H1 (cell line): ENCODE data around the gene KCNT1. TPM values are rescaled to one million over a fixed set of nuclear protein-coding genes. Genes with fewer than 3 reads are reported as not detected.

Experiments
- CTCF ChIA-PET: fragments of 300-600 bp; sonication (Branson Sonifier 250); formaldehyde crosslinking; loops from one replicate; lab custom pipeline; 2021; ENCODE audit not compliant: partially characterized antibody; lab: Charles Lee
- POLR2A ChIA-PET: fragments of 300-600 bp; sonication (Branson Sonifier 250); formaldehyde crosslinking; loops from one replicate; lab custom pipeline; 2021; ENCODE audit warnings: inconsistent platforms; ENCODE audit not compliant: partially characterized antibody; lab: Charles Lee
- DNase-seq, 2 experiments: peaks; one replicate each; pipeline versions ENCODE4 v3.0.0 to v3.0.0-alpha.2; 2010 to 2022; ENCODE audit warnings: low spot score in 2 of 2, low read depth in 1 of 2, mixed read lengths in 1 of 2
- FAIRE-seq: peaks from 2 replicates; lab custom pipeline; 2011; peaks lifted over from hg19 to GRCh38; lab: Jason Lieb, UNC
- H2AFZ ChIP-seq: 2 replicates; pipeline ENCODE4 v1.8.1; 2012; ENCODE audit warnings: low read length, inconsistent platforms
- H2AK5ac ChIP-seq: 2 replicates; pipeline ENCODE4 v1.6.1; 2013; ENCODE audit warnings: low read depth, low read length
- H2BK120ac ChIP-seq: replicated peaks from 2 replicates; pipeline ENCODE3; 2013; ENCODE audit warnings: low read depth, low read length, inconsistent platforms
- H2BK12ac ChIP-seq: 2 replicates; pipeline ENCODE4 v1.6.1; 2013; ENCODE audit warnings: low read depth, low read length
- H2BK15ac ChIP-seq: 2 replicates; pipeline ENCODE4 v1.6.1; 2013; ENCODE audit warnings: low read length
- H2BK20ac ChIP-seq: 2 replicates; pipeline ENCODE4 v1.6.1; 2013; ENCODE audit warnings: low read length
- H2BK5ac ChIP-seq: 2 replicates; pipeline ENCODE4 v1.6.1; 2013; ENCODE audit warnings: low read depth, low read length
- H3K14ac ChIP-seq: 2 replicates; pipeline ENCODE4 v1.6.1; 2013; ENCODE audit warnings: inconsistent platforms; ENCODE audit not compliant: insufficient read length
- H3K18ac ChIP-seq: 2 replicates; pipeline ENCODE4 v1.6.1; 2013; ENCODE audit warnings: low read length; ENCODE audit errors: extremely low read depth
- H3K23ac ChIP-seq: 2 replicates; pipeline ENCODE4 v1.6.1; 2013; ENCODE audit warnings: inconsistent platforms; ENCODE audit not compliant: insufficient read length
- H3K23me2 ChIP-seq: 2 replicates; pipeline ENCODE4 v1.6.1; 2013; ENCODE audit warnings: low read depth, low read length
- H3K27ac ChIP-seq: 2 replicates; pipeline ENCODE4 v1.6.1; 2011; ENCODE audit warnings: low read depth, low read length, inconsistent platforms
- H3K27me3 ChIP-seq, 4 experiments: replicated peaks in 1 of 4; 1 replicate in 1 of 4; 2 replicates in 3 of 4; pipeline versions ENCODE4 v1.6.1 to v1.8.1; 2011 to 2013; ENCODE audit warnings: low read length in 3 of 4, mild to moderate bottlenecking in 3 of 4, inconsistent platforms in 2 of 4, mixed read lengths in 2 of 4, moderate library complexity in 1 of 4; ENCODE audit not compliant: control insufficient read depth in 3 of 4, insufficient read depth in 3 of 4; ENCODE audit errors: extremely low read depth in 1 of 4
- H3K36me3 ChIP-seq, 4 experiments: 2 replicates each; pipeline versions ENCODE4 v1.6.1 to v1.8.1; 2011 to 2013; ENCODE audit warnings: mild to moderate bottlenecking in 4 of 4, low read length in 3 of 4, moderate library complexity in 2 of 4, control low read depth in 1 of 4, inconsistent platforms in 1 of 4; ENCODE audit not compliant: insufficient read depth in 4 of 4, control insufficient read depth in 2 of 4
- H3K4ac ChIP-seq: replicated peaks from 2 replicates; pipeline ENCODE3; 2013; ENCODE audit warnings: low read length, low read depth, mixed read lengths, inconsistent platforms; ENCODE audit not compliant: insufficient read length
- H3K4me1 ChIP-seq, 4 experiments: replicated peaks in 1 of 4; 1 replicate in 1 of 4; 2 replicates in 3 of 4; pipeline versions ENCODE4 v1.6.1 to v1.8.1; 2011 to 2013; ENCODE audit warnings: low read length in 3 of 4, inconsistent platforms in 2 of 4, mixed read lengths in 1 of 4; ENCODE audit not compliant: insufficient read depth in 4 of 4, control insufficient read depth in 3 of 4
- H3K4me2 ChIP-seq, 2 experiments: 2 replicates each; pipeline versions ENCODE4 v1.6.1 to v1.8.1; 2011 to 2013; ENCODE audit warnings: low read depth in 2 of 2, low read length in 2 of 2, control low read depth in 1 of 2, inconsistent platforms in 1 of 2, mild to moderate bottlenecking in 1 of 2; ENCODE audit not compliant: insufficient read depth in 1 of 2
- H3K4me3 ChIP-seq, 4 experiments: fragments of 200-600, 300-600 bp in 1 of 4; sonication (generic), shearing (Covaris generic), sonication (Bioruptor Twin) in 1 of 4; 2 replicates each; pipeline versions ENCODE4 v1.5.1 to v1.8.1; 2011 to 2016; ENCODE audit warnings: low read length in 4 of 4, low read depth in 3 of 4, control low read depth in 2 of 4, inconsistent platforms in 2 of 4, mild to moderate bottlenecking in 2 of 4, mixed read lengths in 1 of 4, moderate library complexity in 1 of 4; ENCODE audit not compliant: insufficient read depth in 2 of 4; ENCODE audit errors: extremely low read depth in 1 of 4
- H3K56ac ChIP-seq: replicated peaks from 2 replicates; pipeline ENCODE3; 2013; ENCODE audit warnings: low read depth, mild to moderate bottlenecking, mixed read lengths, low read length, inconsistent platforms; ENCODE audit not compliant: insufficient read length
- H3K79me1 ChIP-seq: 2 replicates; pipeline ENCODE4 v1.6.1; 2013; ENCODE audit warnings: low read depth, low read length, control low read depth
- H3K79me2 ChIP-seq, 2 experiments: 2 replicates each; pipeline versions ENCODE4 v1.6.1 to v1.8.1; 2012 to 2013; ENCODE audit warnings: low read length in 2 of 2, mild to moderate bottlenecking in 2 of 2, inconsistent platforms in 1 of 2; ENCODE audit not compliant: insufficient read depth in 2 of 2, control insufficient read depth in 1 of 2
- H3K9ac ChIP-seq, 4 experiments: replicated peaks in 1 of 4; 1 replicate in 1 of 4; 2 replicates in 3 of 4; pipeline versions ENCODE4 v1.6.1 to v1.8.1; 2011 to 2013; ENCODE audit warnings: low read depth in 3 of 4, low read length in 3 of 4, control low read depth in 2 of 4, mild to moderate bottlenecking in 2 of 4, moderate library complexity in 2 of 4, inconsistent platforms in 1 of 4; ENCODE audit errors: extremely low read depth in 1 of 4
- H3K9me3 ChIP-seq, 2 experiments: 2 replicates each; pipeline versions ENCODE4 v1.6.1 to v1.8.1; 2012 to 2013; ENCODE audit warnings: mild to moderate bottlenecking in 2 of 2, moderate library complexity in 2 of 2, control low read depth in 1 of 2, inconsistent platforms in 1 of 2, low read depth in 1 of 2, low read length in 1 of 2, mixed read lengths in 1 of 2; ENCODE audit not compliant: insufficient read depth in 2 of 2
- H4K20me1 ChIP-seq, 2 experiments: replicated peaks in 1 of 2; 2 replicates each; pipeline versions ENCODE3 to v1.8.1; 2011 to 2013; ENCODE audit warnings: inconsistent platforms in 2 of 2, low read length in 2 of 2, mild to moderate bottlenecking in 1 of 2; ENCODE audit not compliant: insufficient read depth in 2 of 2, control insufficient read depth in 1 of 2
- H4K5ac ChIP-seq: 2 replicates; pipeline ENCODE4 v1.6.1; 2013; ENCODE audit warnings: low read length, low read depth, mixed read lengths, inconsistent platforms; ENCODE audit not compliant: insufficient read length
- H4K8ac ChIP-seq: 2 replicates; pipeline ENCODE4 v1.8.0; 2013; ENCODE audit warnings: mild to moderate bottlenecking, moderate library complexity, low read length, inconsistent platforms; ENCODE audit not compliant: insufficient read depth; ENCODE audit errors: extremely low read depth
- H4K91ac ChIP-seq: replicated peaks from 2 replicates; pipeline ENCODE3; 2013; ENCODE audit warnings: low read length, mixed read lengths, inconsistent platforms; ENCODE audit not compliant: insufficient read length
- BACH1 ChIP-seq: IDR thresholded peaks from 2 replicates; pipeline ENCODE4 v1.6.1; 2012; ENCODE audit warnings: low read length, improper control_type of control experiment
- EGR1 ChIP-seq: IDR thresholded peaks from 2 replicates; pipeline ENCODE4 v1.6.1; 2011; ENCODE audit warnings: low read depth, low read length, borderline replicate concordance
- KDM1A ChIP-seq: fragments of 200-600, 300-600 bp; sonication (generic); IDR thresholded peaks from 2 replicates; pipeline ENCODE4 v1.7.1; 2016; ENCODE audit warnings: mild to moderate bottlenecking, low read length, borderline replicate concordance
- MAX ChIP-seq: IDR thresholded peaks from 2 replicates; pipeline ENCODE4 v1.6.1; 2012; ENCODE audit warnings: inconsistent platforms
- NANOG ChIP-seq: IDR thresholded peaks from 2 replicates; pipeline ENCODE4 v1.6.1; 2011; ENCODE audit warnings: low read length, low read depth, mild to moderate bottlenecking, inconsistent platforms; ENCODE audit not compliant: insufficient read depth, poor library complexity, severe bottlenecking
- POLR2AphosphoS5 ChIP-seq: IDR thresholded peaks from 2 replicates; pipeline ENCODE4 v1.6.1; 2011; ENCODE audit warnings: low read depth, low read length
- RAD21 ChIP-seq, 2 experiments: IDR thresholded peaks in 1 of 2; conservative IDR thresholded peaks in 1 of 2; 2 replicates each; pipeline ENCODE4 v1.6.1; 2011; ENCODE audit warnings: low read depth in 2 of 2, low read length in 2 of 2, improper control_type of control experiment in 1 of 2, inconsistent platforms in 1 of 2, mild to moderate bottlenecking in 1 of 2, moderate library complexity in 1 of 2
- RNF2 ChIP-seq: fragments of 200-900, 300-1000 bp; sonication (generic); IDR thresholded peaks from 2 replicates; pipeline ENCODE4 v1.7.1; 2016; ENCODE audit warnings: borderline replicate concordance, low read depth, mild to moderate bottlenecking, antibody characterized with exemption, low read length; ENCODE audit not compliant: poor library complexity, severe bottlenecking; ENCODE audit errors: missing control alignments
- SIRT6 ChIP-seq: IDR thresholded peaks from one replicate; pipeline ENCODE4 v1.7.1; 2012; ENCODE audit warnings: low read length, inconsistent platforms
- SIX5 ChIP-seq: IDR thresholded peaks from 2 replicates; pipeline ENCODE4 v1.6.1; 2011; ENCODE audit warnings: mild to moderate bottlenecking, low read depth, low read length
- SP4 ChIP-seq: IDR thresholded peaks from 2 replicates; pipeline ENCODE4 v1.6.1; 2012; ENCODE audit warnings: low read length, inconsistent platforms
- SUZ12 ChIP-seq: fragments of 200-600 bp; sonication (generic); IDR thresholded peaks from 2 replicates; pipeline ENCODE4 v1.6.1; 2012; ENCODE audit warnings: mild to moderate bottlenecking, inconsistent platforms, low read length, moderate library complexity, mixed read lengths
- TCF12 ChIP-seq: IDR thresholded peaks from 2 replicates; pipeline ENCODE4 v1.6.1; 2011; ENCODE audit warnings: low read depth, mild to moderate bottlenecking, low read length
- WGBS, 2 experiments: shearing (Covaris generic) in 1 of 2; methylation state at CpG; one replicate each; pipeline versions ENCODE4 v1.1.6 to v1.1.7; 2013 to 2015; ENCODE audit warnings: low lambda C conversion rate in 2 of 2, mixed read lengths in 2 of 2, inconsistent platforms in 1 of 2, low coverage in 1 of 2, missing lambda C conversion rate in 1 of 2; ENCODE audit not compliant: insufficient replicate concordance in 2 of 2, insufficient coverage in 1 of 2, insufficient read length in 1 of 2; ENCODE audit errors: extremely low coverage in 1 of 2, missing lambda C conversion rate in 1 of 2; 5-methylcytosine and 5-hydroxymethylcytosine counted together
- polyA plus RNA-seq, 7 experiments: library from polyadenylated mRNA; depleted of rRNA in 3 of 7; stranded (reverse) in 5 of 7; unstranded in 2 of 7; fragments of >200 nt in 5 of 7; fragments of 200-250 nt in 2 of 7; gene quantifications; 1 replicate in 5 of 7; 2 replicates in 1 of 7; 4 replicates in 1 of 7; pipeline versions ENCODE4 v1.2.1 to v1.2.3, GENCODE V29; 2011 to 2013; ENCODE audit warnings: missing spikeins in 2 of 7, mixed read lengths in 2 of 7
- total RNA-seq: library from RNA; stranded (reverse); fragmentation: NEBNext Ultra II Directional; extraction: Animal tissue kit (Norgen Biotek cat#: 25700); gene quantifications from 2 replicates; pipeline ENCODE4 v1.2.1, GENCODE V29; 2021

KCNT1 gene
- total and polyA plus RNA-seq, 2 of the 8 experiments (the other 6 are each of a cell fraction or from before 2014, with no cell fraction given): 0.13 to 0.20 TPM

- POLR2A ChIA-PET: no interaction called here
- Histone ChIP-seq H3K23me2 (no peaks in the 10 kb centered on the region), H2AFZ (no peak overlapping the region), H3K4me1 (no peaks in the 10 kb centered on the region), H4K91ac (no peak overlapping the region), H3K79me1 (peaks cover 6% of the 10 kb centered on the region; the same call in 1 of the 2 replicates), H2BK5ac (no peak overlapping the region; the same call in 1 of the 2 replicates), H4K5ac (no peak overlapping the region), H3K18ac (no peak overlapping the region), H3K79me2 (peaks cover 0 to 11% of the 10 kb centered on the region in 2 experiments; a peak in 2 of 4 replicates), H3K27me3 (no peaks in the 10 kb centered on the region), H3K4ac (no peak overlapping the region), H2BK20ac (no peak overlapping the region), H2BK120ac (no peak overlapping the region), H3K23ac (no peak overlapping the region), H3K9ac (no peak overlapping the region), H2BK12ac (no peak overlapping the region), H3K27ac (no peak overlapping the region), H2BK15ac (no peak overlapping the region), H3K14ac (no peak overlapping the region), H4K20me1 (peaks cover 6 to 14% of the 10 kb centered on the region in 2 experiments), H3K9me3 (no peaks in the 10 kb centered on the region), H2AK5ac (no peak overlapping the region), H3K4me2 (no peak overlapping the region), H3K36me3 (peaks cover 25 to 57% (median 53%) of the 10 kb centered on the region in 4 experiments), H4K8ac (no peak overlapping the region), H3K56ac (no peak overlapping the region), H3K4me3 (no peak overlapping the region)
- FAIRE-seq (no peak), DNase-seq (no peak)
- 95% methylated on average over 26 of the region's 27 CpGs; no CpG with 5 or more reads in 1 of the 2 experiments for WGBS, 2 experiments
- CTCF ChIA-PET: interaction anchor here (0.6 to 2.2 kb wide), 12 partner anchors 8 to 301 kb away, joined by 3 to 8 read pairs (median 3); partner anchors contain the start of gene KCNT1
- TF ChIP-seq SP4: no peak
- TF ChIP-seq EGR1: no peak
- TF ChIP-seq RAD21 (IDR thresholded peaks at IDR 0.05 in 1 of 2, conservative IDR thresholded peaks at IDR 0.05 in 1 of 2; ENCODE audit: low read depth in 2 of 2, low read length in 2 of 2): no peak
- no peak for TF ChIP-seq BACH1
- TF ChIP-seq POLR2AphosphoS5: no peak
- no peak for TF ChIP-seq SUZ12
- no peak for TF ChIP-seq SIRT6
- no peak for TF ChIP-seq TCF12
- TF ChIP-seq MAX: no peak
- no peak for TF ChIP-seq SIX5
- no peak for TF ChIP-seq NANOG
- TF ChIP-seq RNF2: no peak
- TF ChIP-seq KDM1A: no peak
Measured at GRCh38 chr9:135821733-135822373, 119.9 kb downstream of the KCNT1 start.
